CD4-positive, CD25-positive, alpha-beta regulatory T cell (primary cell): Measurements from ENCODE around the gene BAG2. TPM values are rescaled to one million over a fixed set of nuclear protein-coding genes. Genes with fewer than 3 reads are reported as not detected.
A peak's percentile ranks its signal among the peaks of the same experiment; 100 is the strongest.

Experiments used
- ATAC-seq, 2 donors: fragments of 150-1000 bp; cut with Tn5 transposase; one replicate each; pipeline ENCODE4 v1.10.0; 2021; ENCODE audit warnings: low read depth in 2 of 2, moderate number of reproducible peaks in 2 of 2, moderate library complexity in 1 of 2
- DNase-seq, 3 donors: peaks; one replicate each; pipeline versions ENCODE4 v3.0.0 to v3.0.0-alpha.2; 2012 to 2022; ENCODE audit warnings: mixed read lengths in 1 of 3
- H3K27ac ChIP-seq: one replicate; pipeline ENCODE4 v1.7.0; 2013; ENCODE audit warnings: mild to moderate bottlenecking, low read length; ENCODE audit not compliant: insufficient read depth, poor library complexity, severe bottlenecking
- H3K27me3 ChIP-seq: one replicate; pipeline ENCODE4 v1.7.0; 2013; ENCODE audit warnings: low read length; ENCODE audit not compliant: control insufficient read depth, insufficient read depth
- H3K36me3 ChIP-seq: one replicate; pipeline ENCODE4 v1.7.0; 2013; ENCODE audit warnings: mild to moderate bottlenecking, low read length, moderate library complexity; ENCODE audit not compliant: control insufficient read depth, insufficient read depth
- H3K4me1 ChIP-seq: 2 replicates; pipeline ENCODE4 v1.7.0; 2013; ENCODE audit warnings: mild to moderate bottlenecking, low read length; ENCODE audit not compliant: insufficient read depth, control insufficient read depth, poor library complexity, severe bottlenecking
- H3K4me3 ChIP-seq: one replicate; pipeline ENCODE4 v1.7.0; 2013; ENCODE audit warnings: low read depth, mild to moderate bottlenecking, low read length, moderate library complexity
- H3K9me3 ChIP-seq, 2 experiments: 1 replicate in 1 of 2; 2 replicates in 1 of 2; pipeline ENCODE4 v1.7.0; 2013; ENCODE audit warnings: low read length in 2 of 2, mild to moderate bottlenecking in 1 of 2, moderate library complexity in 1 of 2; ENCODE audit not compliant: control insufficient read depth in 2 of 2
- H3K27ac Mint-ChIP-seq, 3 donors: one replicate each; pipeline ENCODE4 v1.8.0; 2020 to 2022; ENCODE audit warnings: mild to moderate bottlenecking in 3 of 3, mixed read lengths in 3 of 3, moderate library complexity in 2 of 3
- H3K27me3 Mint-ChIP-seq: one replicate; pipeline ENCODE4 v1.8.0; 2022; ENCODE audit warnings: mild to moderate bottlenecking, mixed read lengths
- H3K36me3 Mint-ChIP-seq: one replicate; pipeline ENCODE4 v1.8.0; 2020; ENCODE audit warnings: mixed read lengths
- H3K4me1 Mint-ChIP-seq, 4 donors: one replicate each; pipeline ENCODE4 v1.8.0; 2020 to 2022; ENCODE audit warnings: mixed read lengths in 4 of 4, mild to moderate bottlenecking in 1 of 4
- H3K4me3 Mint-ChIP-seq, 4 donors: one replicate each; pipeline ENCODE4 v1.8.0; 2020 to 2022; ENCODE audit warnings: mild to moderate bottlenecking in 4 of 4, mixed read lengths in 4 of 4, moderate library complexity in 3 of 4
- H3K9me3 Mint-ChIP-seq, 7 donors: one replicate each; pipeline ENCODE4 v1.8.0; 2020 to 2022; ENCODE audit warnings: mixed read lengths in 7 of 7, mild to moderate bottlenecking in 3 of 7, moderate library complexity in 2 of 7
- polyA plus RNA-seq, 4 donors: library from polyadenylated mRNA; unstranded; fragments of 300-500 nt; fragmentation: Illumina TruSeq; gene quantifications; one replicate each; pipeline ENCODE4 v1.2.3, GENCODE V29; 2021
- total RNA-seq: library from RNA; stranded (reverse); gene quantifications from one replicate; pipeline ENCODE4 v1.2.3, GENCODE V29; 2022

The BAG2 gene
- total and polyA plus RNA-seq, 5 donors from 2014 or later, result 2.1 to 3.7 (median 3.0) TPM

DNA sequence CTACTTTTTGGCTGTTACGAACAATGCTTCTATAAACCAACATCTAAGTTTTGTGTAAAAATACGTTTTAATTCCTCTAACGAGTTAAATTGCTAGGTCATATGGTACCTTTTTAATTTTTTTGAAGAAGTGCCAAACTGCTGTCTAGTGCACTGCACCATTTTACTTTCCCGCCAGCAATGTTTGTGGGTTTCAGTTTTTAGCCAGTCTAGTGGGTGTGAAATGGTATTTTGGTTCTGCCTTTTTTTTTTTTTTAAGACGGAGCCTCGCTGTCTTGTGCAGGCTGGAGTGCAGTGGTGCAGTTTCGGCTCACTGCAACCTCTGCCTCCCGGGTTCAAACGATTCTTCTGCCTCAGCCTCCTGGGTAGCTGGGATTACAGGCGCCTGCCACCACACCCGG is 34.1 kb upstream of the BAG2 start:
- Histone ChIP-seq H3K4me1 (no peaks in the 10 kb centered on the region), H3K9me3 (no peaks in the 10 kb centered on the region), H3K36me3 (peaks cover 61% of the 10 kb centered on the region), H3K27me3 (no peaks in the 10 kb centered on the region), H3K27ac (no peak overlapping the region), H3K4me3 (no peak overlapping the region)
- H3K27me3 Mint-ChIP-seq, result no peaks in the 10 kb centered on the region
- no peaks in the 10 kb centered on the region for H3K9me3 Mint-ChIP-seq
- H3K4me1 Mint-ChIP-seq, result peaks cover 0 to 12% (median 1%) of the 10 kb centered on the region in 4 donors
- no peak overlapping the region for H3K4me3 Mint-ChIP-seq
- ATAC-seq (no peak), DNase-seq (no peak)
- H3K36me3 Mint-ChIP-seq, result peaks cover 64% of the 10 kb centered on the region
- H3K27ac Mint-ChIP-seq, result no peak overlapping the region

DNA sequence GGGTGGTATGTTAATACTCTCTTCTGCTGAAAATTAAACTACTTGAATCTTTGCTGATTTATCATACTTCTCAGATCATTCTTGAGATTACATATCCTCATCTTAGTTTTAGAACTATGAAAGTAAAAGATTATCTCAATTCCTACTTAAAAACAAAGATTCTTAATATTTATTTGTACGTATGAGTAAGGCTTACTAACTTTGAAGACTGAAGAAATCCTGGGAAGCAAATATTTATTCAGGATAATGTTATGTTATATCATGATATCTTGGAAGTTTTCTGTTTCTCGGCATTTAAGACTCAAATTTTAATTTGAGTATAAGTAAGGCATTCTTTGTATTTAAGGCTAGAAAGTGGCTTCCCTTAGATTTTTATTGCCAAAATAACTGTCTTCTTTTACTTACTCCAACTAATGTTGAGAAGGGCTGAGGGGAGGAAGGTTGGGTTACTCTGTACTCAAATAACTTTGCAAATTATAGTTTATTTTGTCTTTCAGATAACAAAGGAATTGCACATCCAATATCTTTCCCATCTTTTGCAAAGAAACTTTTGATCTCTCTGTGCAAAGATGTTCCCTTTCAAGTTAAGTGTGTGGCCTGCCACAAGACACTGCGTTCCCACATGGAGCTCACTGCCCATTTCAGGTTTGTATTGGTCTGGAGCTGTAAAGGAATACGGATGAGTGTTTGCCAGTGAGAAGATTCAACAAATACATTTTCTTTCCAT is 30.5 kb upstream of the BAG2 start:
- H3K27me3 ChIP-seq, result no peaks in the 10 kb centered on the region
- Mint-ChIP-seq H3K4me1 (peaks cover 0 to 22% (median 8%) of the 10 kb centered on the region in 4 donors), H3K27ac (no peak overlapping the region), H3K27me3 (no peaks in the 10 kb centered on the region), H3K9me3 (no peaks in the 10 kb centered on the region), H3K4me3 (no peak overlapping the region), H3K36me3 (peaks cover 61% of the 10 kb centered on the region)
- no peaks in the 10 kb centered on the region for H3K4me1 ChIP-seq
- H3K36me3 ChIP-seq, result peaks cover 43% of the 10 kb centered on the region
- ATAC-seq (no peak), DNase-seq (no peak)
- no peak overlapping the region for H3K4me3 ChIP-seq
- H3K9me3 ChIP-seq, result no peaks in the 10 kb centered on the region
- no peak overlapping the region for H3K27ac ChIP-seq

DNA sequence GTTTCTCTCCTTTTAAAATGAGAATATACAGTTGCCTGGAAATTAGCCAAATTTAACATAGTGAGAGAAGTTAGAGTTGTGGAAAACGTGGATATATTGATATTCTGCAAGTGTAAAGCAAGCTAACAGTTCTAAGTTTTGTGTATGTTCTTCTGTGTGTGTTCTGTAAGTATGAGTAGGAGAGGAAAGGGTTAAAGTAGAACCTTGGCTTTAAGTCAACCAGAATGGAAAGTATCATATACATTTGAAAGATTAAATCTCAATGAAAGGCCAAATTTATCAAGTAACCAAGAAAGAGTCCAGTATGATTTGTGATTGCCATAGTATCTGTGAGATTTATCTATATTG is 30.0 kb upstream of the BAG2 start:
- Mint-ChIP-seq H3K36me3 (peaks cover 56% of the 10 kb centered on the region), H3K4me3 (no peak overlapping the region), H3K27ac (no peak overlapping the region), H3K27me3 (no peaks in the 10 kb centered on the region), H3K4me1 (peaks cover 0 to 27% (median 11%) of the 10 kb centered on the region in 4 donors), H3K9me3 (no peaks in the 10 kb centered on the region)
- Histone ChIP-seq H3K4me1 (no peaks in the 10 kb centered on the region), H3K9me3 (no peaks in the 10 kb centered on the region), H3K36me3 (peaks cover 43% of the 10 kb centered on the region), H3K4me3 (no peak overlapping the region), H3K27me3 (no peaks in the 10 kb centered on the region), H3K27ac (no peak overlapping the region)
- ATAC-seq (no peak), DNase-seq (no peak)

DNA sequence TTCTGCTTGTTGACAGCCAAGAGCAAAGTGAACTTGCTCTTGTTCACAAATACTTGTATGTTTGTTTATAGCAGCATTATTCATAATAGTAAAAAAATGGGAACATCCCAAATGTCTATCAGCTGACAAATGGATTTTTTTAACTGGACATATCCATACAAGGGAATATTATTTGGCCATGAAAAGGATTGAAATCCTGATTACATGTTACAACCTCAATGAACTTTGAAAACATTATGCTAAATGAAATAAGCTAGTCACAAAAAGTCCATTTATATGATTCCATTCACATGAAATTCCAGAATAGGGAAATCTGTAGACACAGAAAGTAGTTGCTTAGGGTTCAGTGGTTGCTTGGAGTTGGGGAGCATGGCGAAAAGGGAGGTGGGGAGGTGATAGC is 28.4 kb upstream of the BAG2 start:
- H3K4me1 Mint-ChIP-seq, result peaks cover 12 to 40% (median 23%) of the 10 kb centered on the region in 4 donors
- Histone ChIP-seq H3K4me1 (no peaks in the 10 kb centered on the region), H3K27me3 (no peaks in the 10 kb centered on the region), H3K4me3 (no peak overlapping the region), H3K36me3 (peaks cover 52% of the 10 kb centered on the region), H3K9me3 (no peaks in the 10 kb centered on the region), H3K27ac (no peak overlapping the region)
- no peaks in the 10 kb centered on the region for H3K9me3 Mint-ChIP-seq
- DNase-seq (no peak), ATAC-seq (no peak)
- H3K4me3 Mint-ChIP-seq, result no peak overlapping the region
- no peaks in the 10 kb centered on the region for H3K27me3 Mint-ChIP-seq
- H3K27ac Mint-ChIP-seq, result no peak overlapping the region
- H3K36me3 Mint-ChIP-seq, result peaks cover 65% of the 10 kb centered on the region

DNA sequence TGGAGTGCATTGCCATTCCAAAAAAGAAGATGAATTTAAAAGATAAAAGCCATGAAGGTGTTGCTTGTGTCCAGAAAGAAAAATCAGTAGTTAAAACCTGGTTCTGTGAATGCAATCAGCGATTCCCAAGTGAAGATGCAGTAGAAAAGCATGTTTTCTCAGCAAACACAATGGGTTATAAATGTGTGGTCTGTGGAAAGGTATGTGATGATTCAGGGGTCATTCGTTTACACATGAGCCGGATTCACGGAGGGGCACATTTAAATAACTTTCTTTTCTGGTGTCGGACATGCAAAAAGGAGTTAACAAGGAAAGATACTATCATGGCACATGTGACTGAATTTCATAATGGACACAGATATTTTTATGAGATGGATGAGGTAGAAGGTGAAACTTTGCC is 24.7 kb upstream of the BAG2 start:
- Histone ChIP-seq H3K27me3 (no peaks in the 10 kb centered on the region), H3K4me1 (no peaks in the 10 kb centered on the region), H3K9me3 (no peaks in the 10 kb centered on the region), H3K27ac (no peak overlapping the region), H3K4me3 (no peak overlapping the region), H3K36me3 (peaks cover 52% of the 10 kb centered on the region)
- Mint-ChIP-seq H3K4me3 (peak overlapping the region in 1 of 4 donors; percentile 5), H3K27ac (peak overlapping the region in 1 of 3 donors; percentile 54), H3K36me3 (peaks cover 65% of the 10 kb centered on the region), H3K4me1 (peaks cover 12 to 36% (median 26%) of the 10 kb centered on the region in 4 donors), H3K9me3 (no peaks in the 10 kb centered on the region), H3K27me3 (no peaks in the 10 kb centered on the region)
- no peak for ATAC-seq
- no peak for DNase-seq

DNA sequence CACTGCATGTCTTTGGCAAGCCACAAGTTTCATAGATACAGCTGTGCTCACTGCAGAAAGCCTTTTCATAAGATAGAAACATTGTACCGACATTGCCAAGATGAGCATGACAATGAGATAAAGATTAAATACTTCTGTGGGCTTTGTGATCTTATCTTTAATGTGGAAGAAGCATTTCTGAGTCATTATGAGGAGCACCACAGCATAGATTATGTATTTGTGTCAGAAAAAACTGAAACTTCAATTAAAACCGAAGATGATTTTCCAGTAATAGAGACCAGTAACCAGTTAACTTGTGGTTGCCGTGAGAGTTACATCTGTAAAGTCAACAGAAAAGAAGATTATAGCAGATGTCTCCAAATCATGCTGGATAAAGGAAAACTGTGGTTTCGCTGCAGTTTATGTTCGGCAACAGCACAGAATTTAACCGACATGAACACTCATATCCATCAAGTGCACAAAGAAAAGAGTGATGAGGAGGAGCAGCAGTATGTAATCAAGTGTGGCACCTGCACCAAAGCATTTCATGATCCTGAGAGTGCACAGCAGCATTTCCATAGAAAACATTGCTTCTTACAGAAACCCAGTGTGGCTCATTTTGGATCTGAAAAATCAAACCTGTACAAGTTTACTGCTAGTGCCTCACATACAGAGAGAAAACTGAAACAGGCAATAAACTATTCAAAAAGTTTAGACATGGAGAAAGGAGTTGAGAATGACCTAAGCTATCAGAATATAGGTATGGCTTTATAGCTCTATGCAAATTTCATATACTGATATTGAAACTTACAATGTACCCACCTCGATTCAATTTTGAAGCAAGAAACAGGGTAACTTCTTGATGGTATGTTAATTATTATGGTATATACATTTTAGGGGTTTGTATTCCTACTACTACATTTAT is 23.9 kb upstream of the BAG2 start:
- Mint-ChIP-seq H3K27ac (peak overlapping the region; percentile 33 to 54 (median 41)), H3K27me3 (no peaks in the 10 kb centered on the region), H3K4me3 (no peak overlapping the region), H3K36me3 (peaks cover 63% of the 10 kb centered on the region), H3K9me3 (no peaks in the 10 kb centered on the region), H3K4me1 (peaks cover 12 to 36% (median 26%) of the 10 kb centered on the region in 4 donors)
- Histone ChIP-seq H3K27ac (no peak overlapping the region), H3K36me3 (peaks cover 50% of the 10 kb centered on the region), H3K27me3 (no peaks in the 10 kb centered on the region), H3K9me3 (no peaks in the 10 kb centered on the region), H3K4me1 (no peaks in the 10 kb centered on the region), H3K4me3 (peak overlapping the region; percentile 28)
- DNase-seq (peak in 1 of 3 donors; percentile 40), ATAC-seq (no peak)

DNA sequence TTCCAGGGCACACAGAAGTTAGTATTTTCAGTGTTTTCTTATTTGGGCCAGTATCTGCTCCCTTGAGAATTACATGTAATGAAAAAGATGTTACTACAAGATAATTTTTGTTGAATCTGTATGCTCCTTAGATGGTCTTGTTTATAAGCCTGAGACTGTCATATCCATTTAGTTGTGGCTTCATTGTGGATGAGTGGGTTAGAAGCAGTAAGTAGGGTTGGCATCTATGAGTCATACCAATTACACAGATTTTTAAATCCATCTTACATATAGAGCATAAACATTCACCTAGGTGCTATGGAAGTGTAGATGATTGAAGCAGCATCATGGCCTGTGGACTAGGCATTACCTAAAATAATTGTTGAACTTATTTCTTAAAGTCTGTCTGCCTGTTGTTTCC is 13.5 kb upstream of the BAG2 start:
- Mint-ChIP-seq H3K4me1 (peaks cover 0 to 4% (median 0%) of the 10 kb centered on the region in 4 donors), H3K9me3 (no peaks in the 10 kb centered on the region), H3K4me3 (no peak overlapping the region), H3K36me3 (peaks cover 41% of the 10 kb centered on the region), H3K27me3 (no peaks in the 10 kb centered on the region), H3K27ac (no peak overlapping the region)
- no peak overlapping the region for H3K4me3 ChIP-seq
- no peak for DNase-seq
- no peaks in the 10 kb centered on the region for H3K9me3 ChIP-seq
- H3K4me1 ChIP-seq, result no peaks in the 10 kb centered on the region
- ATAC-seq, result no peak
- H3K36me3 ChIP-seq, result peaks cover 27% of the 10 kb centered on the region
- no peaks in the 10 kb centered on the region for H3K27me3 ChIP-seq
- no peak overlapping the region for H3K27ac ChIP-seq
